Heart left ventricle (tissue), 13 donors: ENCODE results near the gene NRROS.

Source experiments
- CTCF ChIP-seq, 12 donors: fragments of 200-600 bp; sonication (generic) in 4 of 12; IDR thresholded peaks; one replicate each; pipeline versions ENCODE4 v1.5.0 to v1.8.0; 2018 to 2022; ENCODE audit warnings: antibody characterized with exemption in 12 of 12, mild to moderate bottlenecking in 5 of 12
- POLR2A ChIP-seq, 2 donors: fragments of 450-650 bp; IDR thresholded peaks; one replicate each; pipeline ENCODE4 v1.6.1; 2017; ENCODE audit warnings: antibody characterized with exemption in 2 of 2, mild to moderate bottlenecking in 2 of 2, moderate library complexity in 2 of 2
- donor health status: ischemic (EF 13 %, LVEDD 7.1; RV severe dilation, severe dysfunction).
- donor health status: DM: no; HTN: yes; CAD: no.
- donor health status: DM: no; HTN: no; CAD: no.
- donor health status: ischemic (EF 25% LVEDD 6.9; RV normal size, moderate dysfunction).
- donor health status: ischemic (EF 25% LVEDD 5.7; RV mildly dilated, moderate dysfunction).
- donor health status: ischemic (EF 35%, LVEDD 5.7; RV mildly dilated, moderate dysfunction).
- donor health status: nonischemic (EF 11% LVEDD 7.7; RV severe dilation, severe dysfunction).
- donor health status: DM: yes; HTN: yes; CAD: no.
- donor health status: PGD.
- donor health status: ischemic (EF 29% LVEDD 5.4; RV normal size, mild dysfunction).
- donor health status: nonischemic (EF 23%, LVEDD 6.1; RV moderate dilation, normal function).

DNA sequence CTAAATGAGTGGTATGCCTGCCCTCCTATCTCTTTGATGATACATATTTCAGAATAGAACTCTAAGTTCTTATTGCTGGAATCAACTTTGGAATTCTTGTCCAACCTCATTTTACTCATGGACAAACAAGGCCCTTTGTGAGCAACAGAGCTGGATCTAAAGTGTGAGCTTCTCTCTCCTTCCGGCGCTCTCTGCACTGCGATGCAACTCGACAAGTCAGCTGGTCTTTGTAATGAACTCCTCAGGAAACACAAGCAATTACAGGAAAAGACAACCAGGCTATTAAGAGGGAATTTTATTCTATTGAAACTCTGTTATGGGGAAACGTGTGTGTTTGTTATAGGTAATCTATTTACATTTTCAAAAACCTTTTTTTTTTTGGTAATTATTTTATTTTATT, 20.3 kb upstream of the NRROS start:
- TF ChIP-seq CTCF (IDR thresholded peaks at IDR 0.05) (no peak), POLR2A (IDR thresholded peaks at IDR 0.05) (no peak)
